ENCODE measurements around the gene GMDS.

GMDS gene

GRCh38 chr6:2132416-2132815 is 113.0 kb downstream of the GMDS start:
- no peak for DNase-seq

DNA sequence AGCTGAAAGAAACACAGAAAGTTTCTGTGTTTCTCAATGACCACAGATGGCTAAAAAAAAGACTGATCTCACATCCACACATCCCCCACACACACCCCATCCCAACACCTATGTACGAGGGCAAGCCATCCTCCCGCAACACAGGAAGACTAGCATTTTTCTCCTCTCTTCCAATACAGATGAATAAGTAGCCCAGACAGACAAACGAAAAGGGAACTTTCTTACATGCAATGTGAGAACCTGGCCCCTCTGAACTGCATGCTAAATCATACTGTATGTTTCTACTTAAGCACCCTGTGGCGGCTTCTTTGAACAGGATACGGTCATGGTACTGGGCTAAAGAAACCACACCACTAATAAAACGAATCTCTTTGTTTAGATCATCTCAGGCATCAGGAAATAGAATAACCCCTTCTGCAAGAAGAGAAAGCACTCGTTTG is 116.2 kb downstream of the GMDS start:
- no peak for DNase-seq

GRCh38 chr6:2127484-2127911 is 117.9 kb downstream of the GMDS start:
- no peak for DNase-seq

DNA sequence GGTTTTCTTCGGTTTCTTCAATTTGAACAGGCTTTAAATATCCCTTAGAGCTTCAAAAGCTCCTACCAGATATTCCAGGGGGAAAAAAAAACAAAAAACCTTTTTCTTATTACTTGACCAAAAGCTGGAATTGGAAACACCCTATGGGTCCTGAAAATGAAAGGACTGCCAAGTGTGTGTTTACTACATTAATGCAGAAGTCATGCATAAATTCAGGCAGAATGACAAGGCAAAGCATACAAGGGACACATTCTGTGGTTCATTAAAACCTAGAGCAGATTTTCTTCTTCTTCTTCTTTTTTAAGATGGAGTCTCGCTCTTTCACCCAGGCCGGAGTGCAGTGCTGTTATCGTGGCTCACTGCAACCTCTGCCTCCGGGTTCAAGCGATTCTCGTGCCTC is 119.1 kb downstream of the GMDS start:
- no peak for DNase-seq

DNA sequence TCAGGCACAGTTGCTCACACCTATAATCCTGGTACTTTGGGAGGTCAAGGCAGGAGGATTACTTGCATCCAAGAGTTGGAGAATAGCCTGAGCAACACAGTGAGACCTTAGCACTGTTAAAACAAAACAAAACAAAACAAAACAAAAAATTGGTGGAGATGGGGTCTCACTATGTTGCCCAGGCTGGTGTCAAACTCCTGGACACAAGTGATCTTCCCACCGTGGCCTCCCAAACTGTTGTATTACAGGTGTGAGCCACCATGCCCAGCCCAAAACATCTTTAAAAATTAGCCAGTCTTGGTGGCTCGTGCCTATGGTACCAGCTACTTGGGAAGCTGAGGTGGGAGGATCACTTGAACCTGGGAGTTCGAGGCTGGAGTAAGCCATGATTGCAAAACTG is 120.2 kb downstream of the GMDS start:
- no peak for DNase-seq

DNA sequence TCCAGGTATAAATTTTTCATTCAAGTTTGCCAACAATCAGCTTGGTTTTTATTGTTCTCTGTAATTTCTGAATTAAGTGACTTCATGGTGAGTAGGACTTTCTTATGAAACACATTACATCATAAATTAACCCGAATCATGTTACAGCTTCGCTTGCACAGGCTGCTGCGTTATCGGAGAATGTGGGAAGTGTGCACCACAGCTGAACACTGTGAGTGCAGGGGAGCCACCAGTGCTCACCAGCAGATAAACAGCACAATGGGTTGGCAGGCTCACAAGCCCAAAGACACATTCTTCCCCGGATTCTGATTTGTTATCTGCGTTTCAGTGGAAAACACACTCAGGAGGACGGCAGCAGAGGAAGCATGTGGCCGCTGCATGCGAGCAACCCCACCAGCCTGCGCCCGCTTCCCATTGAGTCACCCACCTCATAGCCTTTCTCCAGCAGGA is 121.1 kb downstream of the GMDS start:
- peak; percentile 9 for DNase-seq

DNA sequence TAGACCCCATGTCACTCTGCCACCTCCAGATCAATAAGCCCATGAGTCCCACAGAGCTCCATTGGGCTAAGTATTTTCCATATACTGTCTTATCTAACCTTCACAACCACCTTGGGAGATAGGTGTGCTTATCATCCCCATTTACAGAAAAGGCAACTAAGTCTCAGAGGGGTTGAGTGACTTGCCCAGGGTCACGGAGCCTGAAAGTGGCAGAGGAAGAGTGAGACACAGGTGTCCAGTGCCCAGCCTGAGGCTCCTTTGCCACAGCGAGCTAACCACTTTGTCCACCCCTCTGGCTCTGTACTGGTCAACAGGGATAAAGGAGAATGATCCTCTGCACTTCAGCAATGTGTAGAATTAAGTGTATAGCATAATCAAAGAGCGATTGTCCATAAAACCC is 124.5 kb downstream of the GMDS start:
- DNase-seq: no peak

GRCh38 chr6:2119275-2119674 is 126.1 kb downstream of the GMDS start:
- no peak for DNase-seq

GRCh38 chr6:2118136-2118535 is 127.3 kb downstream of the GMDS start:
- DNase-seq: no peak

DNA sequence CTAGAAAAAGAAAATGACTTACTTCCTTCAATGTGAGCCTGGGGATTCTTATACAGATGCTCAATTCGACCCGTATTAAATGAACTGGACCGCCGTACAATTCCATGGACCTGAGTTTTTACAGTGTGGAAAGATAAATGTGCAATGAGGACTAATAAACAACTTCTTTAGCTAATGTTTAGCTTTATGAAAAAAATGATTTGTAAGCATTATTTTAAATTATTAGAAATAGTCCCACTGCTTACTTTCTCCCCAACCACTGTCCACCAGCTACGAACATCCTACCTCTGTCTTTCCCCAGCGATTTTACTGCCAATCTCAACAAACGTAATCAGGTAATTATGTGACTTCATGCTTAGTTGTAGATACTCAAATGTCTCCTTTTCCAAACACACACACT is 128.0 kb downstream of the GMDS start:
- no peak for DNase-seq

GRCh38 chr6:2116496-2116895 is 128.9 kb downstream of the GMDS start:
- no peak for DNase-seq

GRCh38 chr6:2114100-2114499 is 131.3 kb downstream of the GMDS start:
- no peak for DNase-seq

DNA sequence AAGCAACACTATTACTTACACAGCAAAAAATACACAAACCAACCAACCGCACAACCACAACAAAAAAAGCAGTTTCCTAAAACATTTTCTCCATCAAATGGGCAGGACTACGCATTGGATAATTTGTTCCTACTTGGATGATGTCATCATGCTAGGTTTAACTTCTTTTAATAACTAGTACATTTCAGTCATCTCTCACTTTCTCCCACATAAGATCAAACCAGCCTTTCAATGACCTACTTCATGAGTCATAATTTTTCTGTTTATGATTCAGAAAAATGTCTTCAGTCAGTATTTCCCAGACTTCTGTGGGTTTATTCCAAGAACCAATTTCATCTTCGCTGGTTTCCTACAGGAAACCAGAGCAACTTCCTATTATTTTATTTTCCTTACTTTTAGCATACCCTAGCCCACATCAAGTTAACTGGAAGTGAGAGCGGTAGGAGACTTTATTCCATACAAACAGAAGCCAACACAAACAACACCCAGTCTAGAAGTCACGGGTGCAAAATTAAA is 134.2 kb downstream of the GMDS start:
- no peak for DNase-seq

DNA sequence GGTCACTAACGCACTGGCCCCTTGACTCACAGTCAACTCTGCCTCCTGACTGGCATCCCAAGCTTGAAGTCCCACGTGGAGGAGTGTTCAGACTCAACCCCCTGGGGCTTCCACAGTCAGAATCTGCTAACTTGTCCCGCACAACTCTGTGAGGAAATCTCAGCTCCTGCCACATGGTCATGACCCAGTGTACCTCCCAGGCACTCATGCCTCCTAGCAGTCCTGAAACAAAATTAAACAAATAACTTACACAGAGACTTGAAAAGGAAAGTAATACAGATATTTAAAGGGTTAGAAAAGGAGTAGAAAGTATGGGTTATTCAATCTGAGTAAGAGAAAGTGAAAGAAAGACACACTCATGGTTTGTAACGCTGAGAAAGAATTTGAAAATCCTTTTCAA is 134.9 kb downstream of the GMDS start:
- DNase-seq: no peak

DNA sequence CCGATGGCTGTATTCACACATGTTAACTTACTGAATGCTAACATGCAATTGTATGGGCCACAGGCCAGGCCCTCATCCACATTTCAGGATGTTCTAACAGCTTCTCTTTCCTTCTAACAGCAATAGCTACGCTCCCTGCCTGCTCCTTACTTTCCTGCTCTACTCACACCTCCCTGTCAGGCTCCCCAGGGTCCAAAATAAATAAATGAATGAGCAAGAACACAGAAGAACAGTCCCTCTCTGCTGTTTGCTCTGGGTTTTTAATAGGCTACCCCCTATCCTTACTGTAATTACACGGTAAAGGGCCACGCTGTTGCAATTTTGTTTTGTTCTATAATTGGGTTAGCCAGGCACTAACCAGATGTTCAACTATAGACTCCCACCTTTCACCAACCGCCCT is 135.6 kb downstream of the GMDS start:
- peak; percentile 93 for DNase-seq

GRCh38 chr6:2108700-2109306 is 136.6 kb downstream of the GMDS start:
- DNase-seq: peak; percentile 91

- no peak for DNase-seq
Observed at GRCh38 chr6:2104524-2104880, 140.9 kb downstream of the GMDS start.

DNA sequence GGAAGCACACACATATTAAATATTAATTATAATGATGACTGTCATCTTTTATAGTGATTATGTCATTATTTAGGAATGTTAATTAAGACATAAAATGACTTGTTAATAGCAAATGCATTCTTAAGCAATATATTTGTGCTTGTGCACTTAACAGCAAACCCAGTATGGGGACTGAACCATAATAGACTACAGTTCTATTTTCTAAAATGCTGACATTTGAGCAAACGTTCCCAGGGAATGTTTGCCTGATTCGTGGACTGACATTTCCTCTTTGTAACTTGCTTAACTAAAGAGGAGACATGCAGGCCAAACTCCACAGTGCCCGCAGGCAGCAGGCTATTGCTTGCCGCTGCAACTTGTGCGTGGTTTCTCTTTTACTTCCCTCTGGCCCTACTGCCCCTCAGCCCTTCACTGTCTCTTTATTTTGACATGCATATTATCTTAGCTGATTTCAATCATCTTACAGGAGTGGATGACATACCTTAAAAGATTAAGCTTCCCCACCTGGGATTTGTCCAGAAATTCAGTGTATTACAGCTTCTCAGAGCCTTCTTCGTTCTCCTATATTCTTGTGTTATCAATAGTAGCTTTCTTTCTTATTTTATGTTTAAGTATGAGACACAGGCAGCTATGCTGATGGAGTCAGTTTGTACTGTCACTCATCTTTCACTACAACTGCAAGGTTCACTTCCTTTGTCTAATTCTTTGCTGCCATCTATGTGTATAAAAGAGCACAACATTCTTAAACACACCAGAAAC is 141.5 kb downstream of the GMDS start:
- DNase-seq: peak; percentile 25

DNA sequence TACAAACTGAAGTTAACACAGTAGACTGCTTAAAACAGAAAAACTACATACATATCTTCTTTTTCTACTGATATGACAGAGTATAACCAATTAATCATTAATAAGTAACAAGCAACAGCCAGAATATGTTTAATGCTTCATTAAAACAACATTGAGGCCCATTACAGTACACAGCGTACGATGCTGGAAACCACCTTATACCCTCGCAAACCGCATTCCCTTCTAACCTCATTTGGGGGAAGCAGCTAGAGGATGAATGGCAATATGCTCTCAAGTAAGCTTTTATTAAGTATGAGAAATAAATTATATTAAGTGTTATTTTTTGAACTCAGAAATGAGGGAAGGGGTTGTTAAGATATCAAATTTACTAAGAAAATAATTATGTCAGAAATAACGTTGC is 142.4 kb downstream of the GMDS start:
- DNase-seq: no peak

GRCh38 chr6:2102316-2102883 is 143.0 kb downstream of the GMDS start:
- DNase-seq: no peak

- DNase-seq: no peak
Observed at GRCh38 chr6:2101213-2101612, 144.2 kb downstream of the GMDS start.

- no peak for DNase-seq
Observed at GRCh38 chr6:2099870-2100269, 145.5 kb downstream of the GMDS start.

- no peak for DNase-seq
Observed at GRCh38 chr6:2097464-2097863, 147.9 kb downstream of the GMDS start.

- DNase-seq: no peak
Observed at GRCh38 chr6:2094642-2095041, 150.8 kb downstream of the GMDS start.
